Right renal cortex interstitium (tissue), 3 donors: ENCODE measurements around the gene BTBD9. TPM values are rescaled to one million over a fixed set of nuclear protein-coding genes. Genes with fewer than 3 reads are reported as not detected.
"Not testable (repeated sequence)": the region's sequence is repeated elsewhere in the genome, so short reads cannot be mapped to it uniquely, and the experiment has no call there.

Experiments
- DNase-seq, 3 donors: peaks; one replicate each; pipeline ENCODE4 v3.0.0-alpha.2; 2013; ENCODE audit warnings: low read depth in 3 of 3, low spot score in 2 of 3
- polyA plus RNA-seq, 3 donors: library from polyadenylated mRNA; unstranded; fragments of 120-200 nt; gene quantifications; one replicate each; pipeline ENCODE4 v1.2.1, GENCODE V29; 2013; ENCODE audit not compliant: insufficient read length in 3 of 3

Gene BTBD9
- polyA plus RNA-seq, 3 donors: 13.1 to 16.8 (median 14.7) TPM

DNA sequence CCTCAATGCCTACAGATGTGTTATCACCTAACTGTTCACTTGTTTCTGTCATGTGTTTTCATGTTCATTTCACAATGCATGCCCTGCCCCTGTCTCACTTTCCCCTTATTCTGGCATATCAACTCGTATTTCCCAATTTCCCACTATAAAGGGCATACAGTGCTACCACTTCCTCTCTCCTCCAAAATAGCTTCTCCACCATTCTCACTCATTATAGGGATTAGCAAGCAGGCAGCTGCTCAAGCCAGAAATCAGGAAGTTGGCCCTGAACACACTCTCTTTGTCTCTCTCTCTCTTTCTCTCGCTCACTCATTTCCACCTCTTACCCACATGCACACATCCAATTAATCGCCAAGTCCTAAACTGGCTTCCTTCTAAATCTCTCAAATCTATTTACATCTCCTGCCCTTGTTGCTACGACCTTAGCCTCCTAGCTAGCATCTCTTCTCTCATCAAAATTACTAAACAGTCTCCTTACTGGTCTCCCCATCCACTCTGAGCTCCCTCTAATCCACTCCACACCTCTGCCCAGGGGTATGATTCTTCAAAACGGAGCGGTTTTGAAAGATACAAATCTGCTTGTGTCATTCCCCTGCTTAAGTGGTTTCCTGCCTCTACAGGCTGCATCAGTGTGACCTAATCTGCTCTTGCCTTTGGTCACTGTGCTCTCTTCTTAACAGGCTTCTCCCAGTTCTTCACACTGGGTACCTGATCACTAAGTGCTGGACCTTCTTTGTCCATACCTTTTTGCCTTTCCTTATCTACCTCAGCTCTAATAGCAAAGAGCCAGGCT lies 196.2 kb downstream of the BTBD9 start:
- no peak for DNase-seq

DNA sequence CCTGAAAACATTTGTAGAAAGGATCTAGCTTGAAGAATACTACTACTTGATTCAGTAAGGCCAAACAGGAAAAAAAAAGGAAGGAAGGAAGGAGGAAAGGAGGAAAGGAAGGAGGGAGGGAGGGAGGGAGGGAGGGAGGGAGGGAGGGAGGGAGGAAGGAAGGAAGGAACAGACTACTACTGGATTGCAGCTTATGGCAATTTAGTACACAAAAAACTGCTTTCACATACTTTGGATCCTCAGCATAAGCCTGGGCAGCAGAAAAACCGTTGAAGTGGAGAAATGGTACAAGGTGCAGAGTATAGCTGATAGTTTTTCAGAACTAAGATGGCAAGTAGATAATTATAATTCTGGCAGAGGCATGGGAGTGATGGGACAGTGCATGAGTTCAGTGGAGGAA lies 201.6 kb downstream of the BTBD9 start:
- no peak for DNase-seq

DNA sequence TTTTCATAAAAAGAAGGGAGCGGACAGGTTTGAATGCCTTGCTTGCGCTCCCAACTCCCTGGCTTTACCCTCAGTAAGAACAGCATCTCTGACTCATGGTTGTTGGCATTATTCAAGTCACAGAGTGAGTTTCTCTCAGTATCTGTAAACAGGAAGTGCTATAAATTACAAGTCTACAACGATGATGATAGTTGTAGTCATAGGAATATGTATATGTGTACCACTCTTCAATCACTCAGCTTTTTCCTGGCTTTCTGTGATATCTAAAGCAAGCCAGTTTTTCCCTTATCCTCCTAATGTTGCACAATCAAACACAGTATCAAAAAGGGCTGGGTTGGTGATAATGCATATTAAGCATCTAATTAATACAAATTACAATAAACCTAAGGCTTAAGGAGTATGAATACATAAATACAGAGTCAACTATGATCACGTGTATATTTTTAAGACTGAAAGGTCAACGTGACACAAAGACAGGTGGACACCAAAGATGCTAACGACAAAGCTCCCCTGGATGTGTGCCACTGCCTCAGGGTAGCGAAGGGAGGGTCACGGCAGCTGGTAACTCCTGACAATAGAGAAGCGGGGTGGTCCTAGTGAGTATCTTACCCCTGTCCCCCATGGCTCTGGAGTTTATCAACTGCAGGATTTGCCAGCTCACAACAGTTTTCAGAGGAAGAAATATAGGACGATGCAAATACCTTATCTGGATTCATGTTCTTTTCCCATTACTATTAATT lies 202.8 kb downstream of the BTBD9 start:
- DNase-seq: no peak

DNA sequence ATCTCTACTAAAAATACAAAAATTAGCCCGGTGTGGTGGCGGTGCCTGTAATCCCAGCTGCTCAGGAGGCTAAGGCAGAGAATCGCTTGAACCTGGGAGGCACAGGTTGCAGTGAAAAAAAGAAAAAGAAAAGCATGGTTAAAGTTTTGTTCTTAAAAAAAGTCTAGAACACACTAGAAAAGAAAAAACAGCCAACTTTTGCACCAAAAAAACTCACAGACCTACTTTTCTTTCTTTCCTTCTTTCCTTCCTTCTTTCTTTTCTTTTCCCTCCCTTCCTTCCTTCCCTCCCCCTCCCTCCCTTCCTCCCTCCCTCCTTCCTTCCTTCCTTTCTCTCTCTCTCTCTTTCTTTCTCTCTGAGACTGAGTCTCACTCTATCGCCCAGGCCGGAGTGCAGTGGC lies 204.4 kb downstream of the BTBD9 start:
- no peak for DNase-seq

DNA sequence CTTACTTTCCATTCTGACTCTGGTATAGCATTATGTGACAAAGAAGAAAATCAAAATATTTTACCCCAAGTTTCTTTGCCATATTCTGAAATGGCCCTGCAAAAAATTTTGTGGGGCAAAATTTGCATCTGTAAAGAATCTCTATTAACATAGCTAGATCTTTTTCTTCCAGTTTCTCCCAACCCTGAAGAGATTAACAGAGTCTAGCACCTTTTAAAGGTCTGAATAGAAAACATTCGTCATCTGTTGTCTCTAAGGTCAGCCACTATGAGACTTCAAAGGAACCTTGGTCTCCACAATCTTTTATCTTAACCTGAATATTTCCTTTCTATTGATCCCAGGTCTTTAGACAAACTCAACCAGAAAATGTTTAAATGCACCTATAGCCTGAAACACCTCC lies 205.7 kb downstream of the BTBD9 start:
- DNase-seq: no peak

DNA sequence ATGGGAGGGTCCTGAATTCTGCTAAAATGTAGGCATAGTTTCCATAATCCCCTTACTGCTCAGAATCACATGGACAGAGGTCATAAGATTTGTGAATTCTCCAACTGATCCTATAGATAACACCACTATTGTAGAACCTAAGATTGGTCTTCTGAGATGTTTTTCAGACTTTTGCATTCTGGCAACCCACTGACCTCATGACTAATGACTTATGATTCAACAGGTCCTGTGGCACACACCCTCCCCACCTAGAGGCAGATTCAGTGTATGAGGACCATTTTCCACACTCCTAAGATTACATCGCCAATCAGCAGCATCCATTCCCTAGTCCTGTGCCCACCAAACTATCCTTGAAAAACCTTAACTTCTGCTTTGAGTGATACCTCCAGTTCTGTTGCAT lies 207.2 kb downstream of the BTBD9 start:
- DNase-seq: no peak

DNA sequence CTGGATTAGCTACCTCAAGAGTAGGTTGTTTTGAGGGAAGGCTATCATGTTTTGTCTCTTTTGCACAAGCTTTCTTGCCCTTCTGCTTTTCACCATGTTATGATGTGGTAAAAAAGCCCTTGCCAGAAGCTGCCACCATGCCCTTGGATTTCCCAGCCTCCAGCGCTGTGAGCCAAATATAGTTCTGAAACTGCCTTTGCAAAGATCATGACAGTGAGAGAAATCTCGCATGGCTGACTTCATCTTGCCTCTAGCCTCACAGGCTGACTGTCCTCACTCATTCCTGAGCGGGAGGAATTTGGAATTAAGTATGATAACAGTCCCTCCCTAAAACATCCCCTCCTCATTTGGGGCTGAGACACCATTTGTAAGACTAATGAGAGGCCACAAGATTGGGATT lies 207.7 kb downstream of the BTBD9 start:
- DNase-seq: no peak

DNA sequence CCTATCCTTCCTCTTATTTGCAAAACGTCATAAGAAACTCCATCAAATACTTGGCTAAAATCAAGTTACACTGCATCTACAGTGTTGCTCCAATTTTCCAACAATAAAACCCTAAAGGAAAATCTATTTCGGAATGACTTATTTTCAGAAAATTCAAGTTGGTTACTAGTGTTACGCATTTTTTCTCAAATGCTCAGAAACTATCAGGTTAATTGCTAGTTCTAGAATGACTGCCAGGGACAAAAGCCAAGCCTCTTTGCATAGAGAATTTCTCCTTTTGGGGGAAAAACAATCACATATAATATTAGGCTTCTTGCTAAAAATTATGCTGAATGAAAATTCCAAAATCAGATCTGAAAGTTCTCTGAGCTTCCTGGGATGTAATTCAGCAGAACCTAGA lies 210.2 kb downstream of the BTBD9 start:
- DNase-seq: no peak

DNA sequence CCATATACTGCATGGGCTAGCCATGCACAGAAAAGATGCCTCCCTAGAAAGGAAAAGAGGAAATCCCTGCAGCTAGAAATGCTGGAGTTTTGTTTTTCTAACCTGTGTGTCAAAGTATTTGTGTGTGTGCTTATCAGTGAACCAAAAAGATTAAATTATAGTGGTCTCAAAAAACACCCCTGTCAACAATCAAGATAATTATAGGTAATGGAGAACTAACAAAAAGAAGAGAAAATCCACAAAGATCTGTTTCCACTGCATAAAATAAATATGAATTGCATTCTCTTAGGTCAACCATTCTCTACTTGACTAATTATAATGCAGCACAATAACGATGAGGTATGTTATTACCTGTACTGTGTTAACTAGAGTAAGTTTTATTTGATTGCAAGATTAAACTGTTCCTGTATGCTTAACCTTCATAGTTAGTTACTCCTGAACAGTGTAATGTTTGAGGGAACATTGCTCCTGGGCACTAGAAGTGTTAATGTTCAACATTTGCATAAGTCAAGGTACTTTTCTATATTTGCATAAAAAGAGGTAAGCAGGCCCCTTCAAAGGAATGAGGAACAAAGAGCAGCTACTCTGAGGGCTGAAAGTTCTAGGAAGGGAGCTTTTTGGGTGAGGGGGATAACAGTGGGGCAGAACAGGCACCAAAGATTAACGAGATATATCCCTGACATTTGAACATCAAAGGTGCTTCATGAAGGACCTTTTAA lies 212.1 kb downstream of the BTBD9 start:
- no peak for DNase-seq

DNA sequence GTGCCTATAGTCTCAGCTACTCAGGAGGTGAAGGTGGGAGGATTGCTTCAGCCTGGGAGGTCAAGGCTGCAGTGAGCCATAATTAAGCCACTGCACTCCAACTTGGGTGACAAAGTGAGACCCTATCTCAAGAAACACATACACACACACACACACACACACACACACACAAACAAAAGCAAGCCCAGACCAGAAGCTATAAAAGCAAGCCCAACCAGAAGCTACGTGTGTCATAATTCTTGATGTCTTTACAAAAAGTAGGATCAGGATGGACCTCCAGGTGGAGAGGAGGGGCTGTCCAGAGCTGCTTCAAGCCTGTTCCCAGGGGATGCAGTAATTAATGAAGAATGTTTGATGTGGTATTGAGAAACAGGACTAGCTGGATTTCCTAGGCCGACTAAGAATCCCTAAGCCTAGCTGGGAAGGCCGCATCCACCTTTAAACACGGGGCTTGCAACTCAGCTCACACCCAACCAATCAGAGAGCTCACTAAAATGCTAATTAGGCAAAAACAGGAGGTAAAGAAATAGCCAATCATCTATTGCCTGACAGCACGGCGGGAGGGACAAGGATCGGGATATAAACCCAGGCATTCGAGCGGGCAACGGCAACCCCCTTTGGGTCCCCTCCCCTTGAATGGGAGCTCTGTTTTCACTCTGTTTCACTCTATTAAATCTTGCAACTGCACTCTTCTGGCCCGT lies 213.8 kb downstream of the BTBD9 start:
- DNase-seq: not testable (repeated sequence)

DNA sequence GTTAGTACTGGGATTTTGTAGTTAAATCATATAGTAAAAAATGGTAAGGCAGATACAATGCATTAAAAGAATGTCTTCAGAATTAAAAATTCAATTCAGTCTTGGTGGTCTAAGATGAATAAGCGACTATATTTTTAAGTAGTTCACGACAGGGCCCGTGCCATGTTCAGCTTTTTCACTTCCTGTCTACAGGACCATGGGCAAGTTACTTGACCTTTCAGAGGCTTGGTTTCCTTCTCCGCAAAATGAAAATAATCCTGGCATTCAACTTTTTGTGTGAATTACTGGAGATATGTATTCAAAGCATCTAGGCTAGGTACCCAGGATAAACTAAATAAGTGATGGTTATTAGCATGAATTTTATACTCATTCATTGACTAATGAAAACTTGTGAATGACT lies 216.0 kb downstream of the BTBD9 start:
- DNase-seq: no peak

DNA sequence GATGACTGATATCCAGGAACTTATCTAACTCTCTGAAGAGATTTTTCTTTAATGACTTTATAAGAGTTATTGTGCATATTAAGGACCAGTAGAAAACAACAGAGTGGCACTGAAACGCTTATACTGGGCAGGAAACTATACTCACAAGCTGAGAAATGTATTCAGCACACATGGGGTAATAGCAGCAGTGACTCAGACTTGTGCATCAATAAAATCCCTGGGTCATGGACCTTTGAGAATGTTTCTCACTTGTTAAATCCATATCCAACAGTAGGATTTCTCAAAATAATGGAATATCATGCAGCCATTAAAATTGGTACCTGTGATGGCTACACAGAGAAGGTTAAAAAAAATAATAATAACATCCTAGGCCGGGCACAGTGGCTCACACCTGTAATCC lies 219.5 kb downstream of the BTBD9 start:
- DNase-seq: no peak

DNA sequence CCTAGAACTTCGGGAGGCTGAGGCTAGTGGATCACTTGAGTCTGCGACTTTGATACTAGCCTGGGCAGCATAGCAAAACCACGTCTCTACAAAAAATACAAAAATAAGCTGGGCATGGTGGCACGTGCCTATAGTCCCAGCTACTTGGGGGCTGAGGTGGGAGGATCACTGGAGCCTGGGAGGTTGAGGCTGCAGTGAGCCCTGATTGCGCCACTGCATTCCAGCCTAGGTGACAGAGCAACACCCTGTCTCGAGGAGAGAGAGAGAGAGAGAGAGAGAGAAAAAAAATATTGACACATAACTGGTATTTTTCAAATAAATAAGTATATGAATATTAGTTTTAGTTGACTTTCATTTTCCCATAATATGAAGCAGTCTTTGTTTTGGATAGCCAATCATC lies 222.2 kb downstream of the BTBD9 start:
- no peak for DNase-seq

DNA sequence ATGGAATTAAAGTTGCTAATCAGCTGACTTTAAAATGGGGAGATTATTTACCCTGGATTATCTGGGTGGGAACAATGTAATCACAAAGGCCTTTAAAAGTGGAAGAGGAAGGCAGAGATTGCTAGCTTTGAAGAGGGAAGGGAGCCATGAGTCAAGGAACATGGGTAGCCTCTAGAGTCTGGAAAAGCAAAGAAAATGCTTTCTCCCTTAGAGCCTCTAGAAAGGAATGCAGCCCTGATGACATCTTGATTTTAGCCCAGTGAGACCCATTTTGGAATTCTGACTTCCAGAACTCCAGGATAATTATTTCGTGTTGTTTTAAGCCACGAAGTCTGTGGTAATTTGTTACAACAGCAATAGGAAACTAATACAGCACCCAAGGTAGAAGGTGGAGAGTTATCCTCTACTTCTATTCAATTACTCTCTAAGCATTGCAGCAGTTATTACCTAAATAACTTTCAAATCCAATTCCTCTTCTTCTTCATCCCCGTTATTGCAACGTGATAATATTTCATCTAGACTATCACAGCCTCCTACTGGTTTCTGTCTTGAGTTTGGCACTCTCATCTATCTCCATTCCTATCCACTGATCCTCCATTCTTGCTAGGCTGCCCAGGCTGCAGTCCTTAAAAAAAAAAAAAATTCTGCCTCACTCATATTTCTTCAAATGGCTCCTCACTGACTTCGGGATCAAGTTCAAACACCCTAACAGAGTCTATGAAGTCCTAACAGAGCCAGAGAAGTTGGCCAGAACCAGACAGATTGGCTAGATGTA lies 224.3 kb downstream of the BTBD9 start:
- no peak for DNase-seq

DNA sequence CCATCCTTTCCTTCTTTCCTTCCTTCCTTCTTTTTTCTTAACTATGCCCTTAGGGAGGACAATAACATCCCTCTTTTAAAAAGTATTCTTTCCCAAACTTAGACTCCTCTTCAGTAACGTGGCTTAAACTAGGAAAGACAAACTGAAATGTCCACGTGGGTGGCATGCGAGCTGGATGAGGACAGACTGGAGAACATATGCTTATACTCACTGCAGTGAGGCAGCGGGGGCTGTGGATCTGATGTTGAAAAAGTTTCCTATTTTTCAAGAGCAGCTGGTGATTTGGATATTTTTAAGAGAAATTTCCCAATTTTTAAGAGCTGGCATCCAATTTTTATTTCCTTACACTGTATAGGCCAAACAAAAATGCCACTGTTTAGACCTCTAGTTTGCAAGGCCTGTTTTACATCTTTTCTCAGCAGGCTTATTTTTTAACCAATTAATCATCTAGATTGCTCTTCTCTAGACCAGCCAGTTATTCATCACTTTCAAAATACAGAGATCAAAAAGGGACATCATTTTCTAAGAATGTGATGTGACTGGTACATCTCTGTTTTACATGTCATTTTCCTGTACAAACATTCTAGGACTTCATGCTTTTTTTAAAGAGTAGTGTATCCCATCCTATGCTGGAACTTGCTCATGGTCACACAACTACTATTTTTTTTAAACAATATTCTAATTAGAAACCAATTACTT lies 226.5 kb downstream of the BTBD9 start:
- DNase-seq: no peak

DNA sequence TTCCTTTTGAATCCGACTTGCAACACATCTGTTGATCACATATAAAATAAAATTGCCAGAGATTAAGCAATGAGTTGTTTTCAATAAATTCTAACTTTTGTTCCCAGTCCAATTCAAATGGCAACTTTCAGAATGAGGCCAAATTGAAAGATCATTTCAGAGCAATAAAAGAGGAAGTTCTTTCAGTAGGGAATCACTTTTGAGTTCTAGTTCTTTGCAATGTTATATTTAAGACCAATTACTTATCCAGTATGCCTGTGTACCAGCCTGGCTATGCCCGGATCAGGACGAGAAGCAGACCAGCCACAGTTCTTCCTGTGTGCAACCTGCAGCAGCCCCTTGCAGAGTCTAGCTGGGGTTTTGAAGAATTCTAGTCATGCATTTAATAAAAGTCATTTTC lies 232.5 kb downstream of the BTBD9 start:
- no peak for DNase-seq

DNA sequence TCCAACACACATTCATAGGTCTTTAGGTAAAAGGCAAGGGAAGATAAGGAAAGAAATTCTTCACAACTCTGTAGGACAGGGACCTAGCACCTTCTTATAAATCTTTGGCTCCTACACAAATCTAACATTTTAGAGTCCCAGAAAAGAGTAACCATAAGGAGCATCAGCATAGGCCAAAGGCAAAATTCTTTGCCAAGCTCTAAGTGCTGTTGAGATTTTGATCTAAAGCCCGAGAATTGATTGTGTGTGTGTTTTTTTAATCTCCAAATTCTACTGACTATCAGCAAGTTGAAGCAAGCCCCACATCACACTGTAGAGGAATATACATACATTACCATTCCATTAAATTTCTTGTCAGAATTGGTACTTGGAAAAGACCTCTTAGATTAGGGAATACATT lies 233.6 kb downstream of the BTBD9 start:
- no peak for DNase-seq

DNA sequence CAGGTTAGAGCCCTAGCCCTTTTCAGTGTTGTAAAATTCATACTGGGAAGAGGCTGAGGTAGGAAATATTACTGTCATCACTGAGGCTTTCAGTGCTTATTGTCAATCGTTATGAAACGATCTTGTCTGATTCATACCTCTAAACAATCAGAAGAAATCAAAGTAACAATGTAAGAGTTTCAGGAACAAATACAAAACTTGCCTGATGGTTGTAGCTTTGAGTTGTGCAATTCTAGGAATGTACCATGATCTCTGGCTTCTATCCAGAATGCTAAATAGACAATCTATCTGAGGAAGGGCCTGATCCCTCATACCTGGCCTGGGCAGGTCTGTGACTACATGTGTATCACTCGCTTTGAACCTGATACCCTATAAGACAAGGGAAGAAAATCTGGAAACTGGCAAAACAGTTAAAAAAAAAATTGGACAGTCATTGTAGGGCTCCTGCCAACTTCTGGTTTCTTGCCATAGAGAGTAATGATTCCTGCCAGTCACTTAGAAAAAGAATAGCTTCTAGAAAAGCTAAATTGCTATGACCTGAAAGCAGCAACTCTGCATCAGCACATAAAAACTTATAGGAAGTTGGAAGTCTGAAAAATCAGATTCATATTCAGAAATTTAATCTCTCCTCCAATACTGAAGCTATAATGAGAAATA lies 234.7 kb downstream of the BTBD9 start:
- no peak for DNase-seq

DNA sequence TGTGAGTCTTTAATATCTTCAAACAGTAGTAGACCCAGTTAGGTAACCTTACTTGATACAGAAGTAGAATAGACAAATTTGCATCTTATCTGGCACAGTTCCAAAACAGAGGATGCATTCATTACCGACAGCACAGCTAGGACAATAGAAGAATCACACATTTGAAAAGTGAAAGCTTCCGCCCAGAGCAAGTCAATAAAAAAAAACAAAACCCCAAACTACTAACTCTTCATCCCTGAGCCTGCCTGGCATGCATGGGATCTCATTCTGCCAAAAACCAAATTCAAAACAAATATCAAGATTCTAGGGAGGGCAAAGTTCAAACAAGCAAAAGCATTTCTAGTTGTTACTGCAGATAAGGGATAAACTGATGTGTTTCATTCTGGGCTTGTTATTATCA lies 235.4 kb downstream of the BTBD9 start:
- no peak for DNase-seq
